ENCODE data around the gene KDM4D. TPM values are rescaled to one million over a fixed set of nuclear protein-coding genes. Genes with fewer than 3 reads are reported as not detected.

The KDM4D gene
- total and polyA plus RNA-seq, 2 of the 4 experiments (the other 2 are of a cell fraction) = 0.90 to 1.1 TPM

DNA sequence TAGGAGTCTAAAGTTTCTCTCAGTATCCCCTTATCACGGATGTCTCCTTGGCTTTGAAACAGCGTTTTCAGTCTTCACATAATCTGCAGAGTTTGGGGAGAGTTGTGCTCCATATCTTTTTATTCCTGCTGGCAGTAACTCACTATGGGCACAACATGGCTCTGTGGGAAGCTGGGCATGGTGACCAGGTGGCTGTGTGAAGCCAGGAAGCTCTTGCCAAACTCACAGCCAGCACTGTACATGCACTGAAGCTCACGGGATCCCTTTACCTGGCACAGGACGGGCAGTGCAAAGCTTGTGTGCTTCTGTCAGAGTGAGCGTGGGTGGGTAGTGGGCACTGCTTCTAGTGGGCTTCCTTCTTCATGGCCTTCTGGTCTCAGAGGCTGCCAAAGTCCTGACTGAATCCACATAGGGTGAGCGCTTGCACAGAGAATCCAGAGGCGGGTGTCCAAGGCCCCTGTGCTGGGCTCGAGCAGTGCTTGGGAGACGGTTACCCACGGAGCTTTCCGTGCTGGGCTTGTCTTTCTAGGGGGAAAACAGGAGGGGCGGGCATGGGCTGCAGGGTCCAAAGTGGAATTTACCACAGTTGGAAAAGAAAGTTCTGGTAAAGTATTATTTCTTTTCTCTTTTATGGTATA lies 40.8 kb downstream of the KDM4D start:
- Histone ChIP-seq H2AK5ac (ENCODE audit: low read depth, low read length) (no peak overlapping the region), H3K4me2 (ENCODE audit: low read depth, low read length) (no peak overlapping the region), H3K23ac (ENCODE audit: low read depth, low read length) (no peak overlapping the region), H4K8ac (ENCODE audit: low read depth in 2 of 2, low read length in 2 of 2) (no peak overlapping the region), H3K56ac (ENCODE audit: extremely low read depth, insufficient read depth, low read length) (no peak overlapping the region), H3K9me1 (ENCODE audit: insufficient read depth, low read length) (no peaks in the 10 kb centered on the region), H3K9me3 (ENCODE audit: control insufficient read depth, insufficient read depth, low read length) (no peaks in the 10 kb centered on the region), H3K4ac (ENCODE audit: low read depth, low read length) (no peak overlapping the region), H2BK15ac (ENCODE audit: low read depth, low read length) (no peak overlapping the region), H3K27me3 (ENCODE audit: control insufficient read depth, insufficient read depth, low read length) (peaks cover 12% of the 10 kb centered on the region; the same call in 1 of the 2 replicates), H4K5ac (ENCODE audit: low read depth, low read length) (no peak overlapping the region), H2BK20ac (ENCODE audit: low read depth, low read length) (no peak overlapping the region), H3K18ac (ENCODE audit: low read depth, low read length) (no peak overlapping the region), H2BK5ac (ENCODE audit: low read depth, low read length, poor library complexity, severe bottlenecking) (no peak overlapping the region), H3K36me3 (ENCODE audit: control insufficient read depth, insufficient read depth, low read length) (no peaks in the 10 kb centered on the region), H3K4me3 (ENCODE audit: insufficient read depth, low read depth, low read length) (no peak overlapping the region), H2AK9ac (replicated peaks; ENCODE audit: low read depth, low read length, poor library complexity) (no peak overlapping the region), H4K20me1 (ENCODE audit: insufficient read depth, low read length) (no peaks in the 10 kb centered on the region), H3K79me1 (ENCODE audit: low read depth in 1 of 2, low read length in 2 of 2) (no peaks in the 10 kb centered on the region), H2AFZ (replicated peaks; ENCODE audit: low read length, poor library complexity) (no peak overlapping the region), H2BK120ac (ENCODE audit: low read depth, low read length) (no peak overlapping the region), H3K14ac (replicated peaks; ENCODE audit: low read depth, low read length) (no peak overlapping the region), H3K27ac (ENCODE audit: insufficient read depth, low read length) (no peak overlapping the region), H4K91ac (ENCODE audit: insufficient read depth, low read depth, low read length) (no peak overlapping the region), H3K4me1 (ENCODE audit: control insufficient read depth, insufficient read depth, low read length) (no peaks in the 10 kb centered on the region), H3K9ac (ENCODE audit: low read depth, low read length) (no peak overlapping the region)
- ChIA-PET POLR2A (ENCODE audit: unreplicated experiment) (no interaction called here), CTCF (no interaction called here)
- in situ Hi-C loops (cut with MboI; ENCODE audit: low sequenced_read_pairs) = no loop called here
- 100% methylated on average over 1 of the region's 12 CpGs; no CpG with 5 or more reads in 1 of the 2 experiments for WGBS, 2 experiments (ENCODE audit: extremely low coverage in 2 of 2, insufficient read length in 1 of 2)
- BruUV-seq (replicated peaks) = no TSS peak
- TF ChIP-seq, protein P1, sequence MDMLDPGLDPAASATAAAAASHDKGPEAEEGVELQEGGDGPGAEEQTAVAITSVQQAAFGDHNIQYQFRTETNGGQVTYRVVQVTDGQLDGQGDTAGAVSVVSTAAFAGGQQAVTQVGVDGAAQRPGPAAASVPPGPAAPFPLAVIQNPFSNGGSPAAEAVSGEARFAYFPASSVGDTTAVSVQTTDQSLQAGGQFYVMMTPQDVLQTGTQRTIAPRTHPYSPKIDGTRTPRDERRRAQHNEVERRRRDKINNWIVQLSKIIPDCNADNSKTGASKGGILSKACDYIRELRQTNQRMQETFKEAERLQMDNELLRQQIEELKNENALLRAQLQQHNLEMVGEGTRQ (IDR thresholded peaks at IDR 0.05; ENCODE audit: low read depth, low read length) = no peak
- TF ChIP-seq MXI1 (IDR thresholded peaks at IDR 0.05; ENCODE audit: borderline replicate concordance, low read depth, low read length) (no peak), RCOR1 (IDR thresholded peaks at IDR 0.05; ENCODE audit: insufficient replicate concordance, low read length) (no peak), SMC3 (IDR thresholded peaks at IDR 0.05; ENCODE audit: low read depth, low read length) (no peak), RAD21 (IDR thresholded peaks at IDR 0.05; ENCODE audit: low read length) (no peak), CEBPB (IDR thresholded peaks at IDR 0.05; ENCODE audit: low read depth, low read length) (no peak), POLR2A (IDR thresholded peaks at IDR 0.05; ENCODE audit: low read depth, low read length) (no peak), MAFK (IDR thresholded peaks at IDR 0.05; ENCODE audit: low read depth, low read length) (no peak), FOS (IDR thresholded peaks at IDR 0.05; ENCODE audit: low read depth, low read length) (no peak), CHD1 (IDR thresholded peaks at IDR 0.05; ENCODE audit: low read depth, low read length) (no peak), RFX5 (IDR thresholded peaks at IDR 0.05; ENCODE audit: low read depth, low read length) (no peak)
- TF ChIP-seq, protein P2, sequence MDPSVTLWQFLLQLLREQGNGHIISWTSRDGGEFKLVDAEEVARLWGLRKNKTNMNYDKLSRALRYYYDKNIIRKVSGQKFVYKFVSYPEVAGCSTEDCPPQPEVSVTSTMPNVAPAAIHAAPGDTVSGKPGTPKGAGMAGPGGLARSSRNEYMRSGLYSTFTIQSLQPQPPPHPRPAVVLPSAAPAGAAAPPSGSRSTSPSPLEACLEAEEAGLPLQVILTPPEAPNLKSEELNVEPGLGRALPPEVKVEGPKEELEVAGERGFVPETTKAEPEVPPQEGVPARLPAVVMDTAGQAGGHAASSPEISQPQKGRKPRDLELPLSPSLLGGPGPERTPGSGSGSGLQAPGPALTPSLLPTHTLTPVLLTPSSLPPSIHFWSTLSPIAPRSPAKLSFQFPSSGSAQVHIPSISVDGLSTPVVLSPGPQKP (IDR thresholded peaks at IDR 0.05; ENCODE audit: borderline replicate concordance, low read depth, low read length) = no peak
- TF ChIP-seq, protein P3, sequence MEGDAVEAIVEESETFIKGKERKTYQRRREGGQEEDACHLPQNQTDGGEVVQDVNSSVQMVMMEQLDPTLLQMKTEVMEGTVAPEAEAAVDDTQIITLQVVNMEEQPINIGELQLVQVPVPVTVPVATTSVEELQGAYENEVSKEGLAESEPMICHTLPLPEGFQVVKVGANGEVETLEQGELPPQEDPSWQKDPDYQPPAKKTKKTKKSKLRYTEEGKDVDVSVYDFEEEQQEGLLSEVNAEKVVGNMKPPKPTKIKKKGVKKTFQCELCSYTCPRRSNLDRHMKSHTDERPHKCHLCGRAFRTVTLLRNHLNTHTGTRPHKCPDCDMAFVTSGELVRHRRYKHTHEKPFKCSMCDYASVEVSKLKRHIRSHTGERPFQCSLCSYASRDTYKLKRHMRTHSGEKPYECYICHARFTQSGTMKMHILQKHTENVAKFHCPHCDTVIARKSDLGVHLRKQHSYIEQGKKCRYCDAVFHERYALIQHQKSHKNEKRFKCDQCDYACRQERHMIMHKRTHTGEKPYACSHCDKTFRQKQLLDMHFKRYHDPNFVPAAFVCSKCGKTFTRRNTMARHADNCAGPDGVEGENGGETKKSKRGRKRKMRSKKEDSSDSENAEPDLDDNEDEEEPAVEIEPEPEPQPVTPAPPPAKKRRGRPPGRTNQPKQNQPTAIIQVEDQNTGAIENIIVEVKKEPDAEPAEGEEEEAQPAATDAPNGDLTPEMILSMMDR (conservative IDR thresholded peaks at IDR 0.05; ENCODE audit: low read depth, low read length) = no peak
- ATAC-seq (ENCODE audit: low read depth) = no peak
- dilution Hi-C loops (cut with HindIII; ENCODE audit: low sequenced_read_pairs, unreplicated experiment) = no loop called here
- intact Hi-C loops (cut with micrococcal nuclease) = no loop called here
- DNase-seq = no peak
